Keratinocyte (primary cell): ENCODE results near the gene ARFGEF3.

Experiments used
- EZH2 ChIP-seq: IDR thresholded peaks from one replicate; pipeline ENCODE4 v1.6.1; 2012; ENCODE audit warnings: inconsistent platforms, mild to moderate bottlenecking, low read length, moderate library complexity
- TF ChIP-seq, protein P1 (sequence below), 3 experiments: IDR thresholded peaks in 1 of 3; conservative IDR thresholded peaks in 1 of 3; optimal IDR thresholded peaks in 1 of 3; 2 replicates in 2 of 3; 3 replicates in 1 of 3; pipeline versions ENCODE3 to v1.5.1; 2011; ENCODE audit warnings: low read length in 3 of 3, mild to moderate bottlenecking in 3 of 3, moderate library complexity in 2 of 3, control low read depth in 1 of 3, inconsistent platforms in 1 of 3; ENCODE audit not compliant: insufficient read depth in 2 of 3; ENCODE audit errors: extremely low read depth in 1 of 3

DNA sequence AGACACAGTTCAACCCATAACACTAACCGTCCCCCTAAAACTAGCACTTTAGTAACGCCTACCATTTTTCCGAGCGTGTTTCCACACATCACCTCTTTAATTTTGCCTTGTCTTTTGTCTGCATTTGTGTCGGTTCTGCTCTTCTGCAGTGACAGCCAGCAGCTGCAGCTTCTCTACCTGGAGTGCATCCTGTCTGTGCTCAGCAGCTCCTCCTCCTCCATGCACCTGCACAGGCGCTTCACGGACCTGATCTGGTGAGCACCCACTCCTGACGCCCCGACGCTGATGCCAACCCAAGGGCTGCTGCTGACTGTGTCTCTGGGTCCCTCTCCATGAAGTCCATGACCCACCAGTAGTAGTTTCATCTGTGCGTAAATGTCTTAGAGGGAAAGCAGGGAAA is 92.0 kb downstream of the ARFGEF3 start:
- TF ChIP-seq, protein P1, sequence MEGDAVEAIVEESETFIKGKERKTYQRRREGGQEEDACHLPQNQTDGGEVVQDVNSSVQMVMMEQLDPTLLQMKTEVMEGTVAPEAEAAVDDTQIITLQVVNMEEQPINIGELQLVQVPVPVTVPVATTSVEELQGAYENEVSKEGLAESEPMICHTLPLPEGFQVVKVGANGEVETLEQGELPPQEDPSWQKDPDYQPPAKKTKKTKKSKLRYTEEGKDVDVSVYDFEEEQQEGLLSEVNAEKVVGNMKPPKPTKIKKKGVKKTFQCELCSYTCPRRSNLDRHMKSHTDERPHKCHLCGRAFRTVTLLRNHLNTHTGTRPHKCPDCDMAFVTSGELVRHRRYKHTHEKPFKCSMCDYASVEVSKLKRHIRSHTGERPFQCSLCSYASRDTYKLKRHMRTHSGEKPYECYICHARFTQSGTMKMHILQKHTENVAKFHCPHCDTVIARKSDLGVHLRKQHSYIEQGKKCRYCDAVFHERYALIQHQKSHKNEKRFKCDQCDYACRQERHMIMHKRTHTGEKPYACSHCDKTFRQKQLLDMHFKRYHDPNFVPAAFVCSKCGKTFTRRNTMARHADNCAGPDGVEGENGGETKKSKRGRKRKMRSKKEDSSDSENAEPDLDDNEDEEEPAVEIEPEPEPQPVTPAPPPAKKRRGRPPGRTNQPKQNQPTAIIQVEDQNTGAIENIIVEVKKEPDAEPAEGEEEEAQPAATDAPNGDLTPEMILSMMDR (optimal IDR thresholded peaks at IDR 0.05 in 1 of 3, IDR thresholded peaks at IDR 0.05 in 1 of 3, conservative IDR thresholded peaks at IDR 0.05 in 1 of 3; ENCODE audit: extremely low read depth in 1 of 3, insufficient read depth in 2 of 3, low read length in 3 of 3), result no peak
- no peak for TF ChIP-seq EZH2
